Activated CD4-positive, alpha-beta T cell treated with anti-CD3 and anti-CD28 coated beads, Interleukin-2, Interleukin-4, amounts not matched to agents 100 ng/mL and 50 ng/mL, durations not matched to agents 16 hours and 8 hours (primary cell): ENCODE results near the gene HERC3.

ENCODE experiments used
- DNase-seq: peaks from one replicate; pipeline ENCODE4 v3.0.0-alpha.2; 2020; ENCODE audit warnings: low spot score

HERC3 gene

DNA sequence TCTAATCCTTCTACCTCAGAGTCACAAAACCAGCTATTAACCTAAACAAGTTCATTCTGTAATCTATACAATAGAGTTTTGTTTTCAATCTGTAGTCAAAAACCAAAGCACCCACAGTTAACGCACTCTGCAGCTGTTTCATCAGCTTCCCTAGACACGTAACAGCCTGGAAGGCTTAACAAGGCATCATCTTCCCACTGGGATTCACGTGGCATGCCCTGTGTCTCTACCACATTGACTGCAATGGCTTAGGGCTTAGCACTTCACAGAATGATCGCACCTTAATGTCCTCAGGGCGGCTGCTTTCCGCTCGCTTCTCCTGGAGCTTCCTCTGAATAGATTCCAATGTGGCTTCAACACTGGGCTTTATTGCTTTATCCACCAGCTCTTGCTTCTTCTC is 155.1 kb downstream of the HERC3 start:
- DNase-seq: no peak

DNA sequence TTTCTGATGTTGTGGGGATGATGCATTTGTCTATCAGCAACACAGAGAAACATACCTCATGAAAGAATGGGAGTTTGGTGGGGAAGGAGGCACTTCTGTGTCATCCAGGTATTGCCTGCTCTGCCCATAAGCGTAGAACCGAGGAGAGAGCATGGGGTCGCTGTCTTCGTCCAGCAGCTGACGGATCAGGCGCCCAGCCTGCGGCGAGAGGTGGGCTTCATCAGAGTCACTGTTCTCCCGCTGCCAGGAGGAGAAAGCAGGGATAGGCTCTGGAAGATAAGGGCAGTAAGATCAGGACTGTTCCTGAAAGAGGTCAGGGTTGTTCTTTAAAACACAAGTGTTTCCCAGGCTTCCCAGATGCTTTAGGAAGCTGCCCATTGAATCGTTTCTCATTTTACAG is 158.1 kb downstream of the HERC3 start:
- DNase-seq: no peak

DNA sequence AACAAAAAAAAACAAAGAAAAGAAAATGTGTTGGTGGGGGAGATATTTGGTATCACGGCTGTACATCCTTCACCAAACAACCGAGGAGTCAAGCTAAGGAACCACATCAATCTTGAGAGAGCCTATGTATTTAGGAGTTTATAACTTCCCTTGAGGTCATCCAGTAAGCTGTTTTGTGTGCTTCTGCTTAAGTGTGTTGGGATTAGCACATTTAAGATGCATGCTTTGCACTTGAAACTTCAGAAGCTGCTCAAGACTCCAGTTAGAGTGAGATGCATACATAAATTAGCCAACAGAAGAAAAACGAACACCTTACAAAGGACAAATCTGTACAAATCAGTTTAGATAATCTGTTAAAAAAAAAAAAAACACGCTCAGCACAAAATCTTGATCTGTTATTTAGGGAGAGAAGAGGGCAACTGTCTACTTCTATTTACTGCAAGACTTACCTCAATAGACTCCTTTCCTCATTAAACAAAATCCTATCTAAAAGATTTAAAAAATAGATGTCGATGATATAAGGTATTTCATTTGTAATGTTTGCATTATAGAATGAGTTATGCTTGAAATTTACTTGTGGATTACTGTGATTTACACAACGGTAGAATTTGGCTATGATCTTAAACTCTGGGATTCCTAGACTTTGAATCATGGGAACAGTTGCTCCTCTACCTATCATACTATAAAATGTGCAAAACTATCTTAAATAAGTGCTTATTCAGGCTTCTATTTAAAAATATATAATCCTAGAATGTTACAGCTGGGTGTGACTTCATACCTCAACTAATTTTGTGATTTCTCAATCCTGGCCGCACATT is 159.2 kb downstream of the HERC3 start:
- no peak for DNase-seq

DNA sequence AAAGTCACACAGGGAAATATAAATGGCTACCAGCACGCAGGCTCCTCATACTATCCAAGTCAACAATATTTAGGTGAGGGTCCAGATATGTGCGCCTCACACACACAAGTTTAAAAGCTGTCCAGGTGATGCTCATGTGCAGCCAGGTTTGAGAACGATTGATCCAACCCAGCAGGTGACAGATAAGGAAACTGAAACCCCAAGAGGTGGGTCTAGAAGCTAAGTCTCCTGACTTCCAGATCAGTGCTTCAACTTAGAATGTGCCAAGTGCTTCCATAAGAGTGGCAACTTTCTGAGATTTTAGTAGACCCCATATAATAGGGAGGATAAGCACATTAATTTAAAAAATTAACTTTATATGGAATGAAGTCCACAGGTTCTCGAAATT is 159.8 kb downstream of the HERC3 start:
- DNase-seq: peak; percentile 3

DNA sequence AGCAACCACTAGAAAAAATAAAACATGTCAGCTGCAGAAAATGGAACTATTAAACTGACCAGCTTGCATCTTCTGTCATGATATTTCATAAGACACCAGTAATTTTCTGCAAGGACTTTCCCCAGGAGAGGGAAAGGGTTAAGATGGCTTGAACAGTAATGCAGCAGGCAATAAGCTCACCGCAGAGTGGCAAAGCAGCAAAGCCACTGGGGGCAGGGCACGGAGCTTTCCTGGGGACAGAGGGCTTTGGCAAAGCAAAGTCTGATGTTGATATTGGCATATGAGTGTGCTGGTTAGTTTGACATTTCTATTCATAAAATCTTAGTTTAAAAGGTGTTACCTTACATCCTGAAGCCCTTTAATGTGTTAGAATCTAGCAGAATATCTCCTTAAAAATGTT is 160.5 kb downstream of the HERC3 start:
- DNase-seq: no peak

DNA sequence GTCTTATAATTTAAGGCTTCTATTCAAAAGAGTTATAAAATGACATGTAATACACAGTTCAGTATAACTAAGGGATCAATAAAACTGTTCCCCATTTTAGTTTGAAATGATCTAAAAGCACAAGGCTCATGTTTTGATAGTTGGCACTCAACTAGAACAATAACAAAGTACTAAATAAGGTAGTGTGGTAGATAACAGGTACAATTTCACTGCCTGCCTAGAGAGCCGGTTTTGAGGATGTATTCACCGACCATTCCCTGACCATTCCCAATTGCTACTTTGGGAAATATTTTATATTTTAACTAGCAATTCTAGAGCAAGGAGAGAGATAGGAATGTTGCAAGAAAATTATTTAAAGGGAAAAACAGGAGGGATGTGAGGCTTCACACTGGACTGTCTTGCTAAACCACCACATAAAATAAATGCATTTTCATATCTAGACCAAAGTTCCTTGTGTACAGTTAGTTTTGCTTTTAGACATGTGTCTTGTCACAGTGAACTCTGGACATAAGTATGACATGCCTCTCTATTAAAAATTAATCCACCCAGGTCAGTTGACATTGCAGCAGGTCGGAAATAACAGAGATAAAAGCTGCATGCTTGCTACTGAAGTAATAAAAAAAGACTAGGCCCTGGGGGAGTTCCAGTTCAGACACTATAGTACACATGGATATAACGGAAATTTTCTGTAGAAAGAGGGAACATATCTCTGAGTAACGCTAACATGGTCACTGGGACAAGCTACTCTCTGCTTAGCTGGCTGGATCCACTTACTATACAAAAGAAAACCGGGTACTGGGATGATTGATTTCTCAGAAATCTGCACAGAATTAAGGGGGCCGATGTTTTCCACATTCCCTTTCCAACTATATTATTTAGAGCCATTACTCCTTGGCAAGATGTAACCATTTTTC is 161.6 kb downstream of the HERC3 start:
- DNase-seq: no peak

DNA sequence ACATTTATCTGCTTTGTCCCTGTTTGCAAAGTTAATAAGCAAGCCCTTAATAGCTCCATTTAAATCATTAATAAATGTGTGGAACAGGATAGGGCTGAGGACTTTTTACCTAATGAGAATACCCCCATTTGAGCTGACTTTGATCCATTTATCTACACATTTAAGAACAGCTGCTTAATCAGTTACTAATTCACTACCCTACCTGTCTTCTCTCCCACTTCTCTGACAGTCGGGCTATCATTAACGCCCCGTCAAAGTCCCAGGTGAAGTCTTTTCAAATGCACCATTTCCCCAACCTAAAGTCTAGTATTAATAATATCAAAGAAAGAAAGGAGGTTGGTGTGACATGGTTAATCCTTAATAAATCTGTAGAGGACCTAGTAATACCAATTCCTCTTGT is 162.5 kb downstream of the HERC3 start:
- DNase-seq: no peak

DNA sequence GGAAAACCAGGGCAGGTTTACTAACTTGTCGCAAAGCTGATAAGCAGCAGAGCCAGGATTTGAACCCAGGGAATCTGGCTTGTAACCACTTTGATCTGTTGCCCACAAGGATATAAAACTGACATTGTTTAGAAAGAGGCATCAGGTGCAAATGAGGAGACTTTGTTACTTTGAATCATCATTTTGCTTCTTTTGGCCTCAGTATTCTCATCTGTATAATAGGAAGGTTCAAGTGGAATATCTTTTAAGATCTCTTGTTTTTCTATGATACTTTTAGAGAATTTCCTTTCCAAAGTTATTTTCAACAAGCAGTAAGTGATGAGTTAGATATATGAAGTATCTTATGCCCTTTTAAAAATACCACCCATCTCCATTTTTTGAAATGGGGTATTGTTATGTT is 163.2 kb downstream of the HERC3 start:
- no peak for DNase-seq

DNA sequence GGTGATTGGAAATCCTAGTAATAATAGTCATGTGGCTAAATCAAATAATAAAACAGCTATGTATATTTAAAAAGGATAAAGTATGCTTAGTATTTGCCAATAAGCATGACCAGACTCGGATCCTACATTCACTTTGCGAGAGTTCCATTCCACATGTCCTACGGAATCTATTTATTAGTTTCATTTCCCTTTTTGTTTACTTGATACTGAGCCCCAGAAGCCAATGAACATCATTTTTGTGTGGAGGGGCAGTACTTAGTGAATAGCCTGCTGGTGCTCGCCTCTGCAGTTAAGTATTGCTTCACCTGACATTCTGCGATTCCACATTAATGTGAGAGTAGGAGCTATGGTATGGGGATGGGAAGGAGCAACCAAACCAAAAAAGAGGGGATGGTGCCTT is 163.9 kb downstream of the HERC3 start:
- DNase-seq: no peak

DNA sequence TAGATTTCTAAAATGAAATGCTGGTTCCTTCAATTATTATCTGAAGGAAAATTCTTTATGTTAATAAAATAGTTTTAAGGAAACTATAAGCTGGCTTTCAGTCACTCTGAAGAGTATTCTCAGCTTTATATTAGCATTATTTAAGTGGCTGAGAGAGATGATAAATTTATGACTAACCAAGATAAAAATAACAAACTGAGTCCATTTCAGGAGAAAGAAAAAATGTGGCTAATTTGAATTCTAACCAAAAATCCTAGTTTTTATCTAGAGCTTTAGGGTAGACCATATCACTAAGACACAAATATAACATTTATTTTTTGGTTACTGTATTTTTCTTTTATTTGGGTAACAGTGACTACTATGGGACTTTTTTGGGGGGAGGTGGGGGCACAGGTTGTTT is 164.8 kb downstream of the HERC3 start:
- DNase-seq: no peak

DNA sequence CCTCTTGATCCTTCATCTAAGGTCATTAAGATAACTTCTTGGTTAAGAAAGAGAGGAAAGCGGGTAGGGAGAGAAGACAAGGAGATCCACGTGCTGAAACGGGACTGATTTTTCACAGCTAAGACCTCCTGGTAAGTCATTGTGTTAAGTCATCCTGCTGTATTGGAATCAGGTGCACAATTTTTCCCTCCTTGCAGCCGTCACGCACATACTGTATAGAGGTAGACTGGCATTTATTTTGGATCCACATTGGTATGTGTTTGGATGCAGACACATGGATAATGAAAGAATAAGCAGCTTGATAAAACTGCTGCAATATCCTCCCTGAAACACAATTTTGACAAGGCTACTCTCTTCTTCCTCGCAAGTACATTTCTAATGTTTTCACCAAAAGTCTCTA is 165.5 kb downstream of the HERC3 start:
- DNase-seq: no peak
